GM21423 (cell line): Measurements from ENCODE around the gene NEK2.
"Not testable (repeated sequence)": the region's sequence is repeated elsewhere in the genome, so short reads cannot be mapped to it uniquely, and the experiment has no call there.

ENCODE experiments used
- ATAC-seq: cut with Tn5 transposase; IDR thresholded peaks from one replicate; pipeline ENCODE4 v1.9.1; 2021; ENCODE audit warnings: mild to moderate bottlenecking, moderate library complexity; ENCODE audit not compliant: unreplicated experiment

NEK2 gene

GRCh38 chr1:211675230-211676105 lies at the start of gene NEK2:
TSS of gene NEK2 (minus strand) at chr1:211675621. CDS start at chr1:211675479, 142 bp downstream.
- ATAC-seq = peak; percentile 96

DNA sequence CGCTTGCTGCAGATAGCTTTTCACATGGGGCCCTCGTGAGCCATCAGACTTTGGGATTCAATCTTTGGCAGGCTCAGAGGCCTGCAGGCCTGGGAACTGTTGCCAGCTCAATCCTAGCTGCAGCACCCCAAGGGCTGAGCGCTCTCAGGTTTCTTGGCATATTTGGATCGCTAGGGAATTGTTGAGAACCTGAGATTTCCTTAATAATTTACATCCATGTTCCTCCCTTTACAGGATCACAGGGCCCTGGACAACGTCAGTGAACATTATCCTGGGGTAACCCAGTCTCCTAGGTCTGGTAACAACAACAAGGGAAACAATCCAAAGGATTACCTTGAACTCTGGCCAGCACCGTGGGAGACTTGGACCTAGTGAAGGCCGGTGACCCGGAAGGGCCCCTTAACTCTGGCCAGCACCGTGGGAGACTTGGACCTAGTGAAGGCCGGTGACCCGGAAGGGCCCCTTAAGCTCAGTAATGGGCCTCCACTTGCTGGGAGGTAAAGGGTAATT lies 49.3 kb upstream of the NEK2 start:
- no peak for ATAC-seq

DNA sequence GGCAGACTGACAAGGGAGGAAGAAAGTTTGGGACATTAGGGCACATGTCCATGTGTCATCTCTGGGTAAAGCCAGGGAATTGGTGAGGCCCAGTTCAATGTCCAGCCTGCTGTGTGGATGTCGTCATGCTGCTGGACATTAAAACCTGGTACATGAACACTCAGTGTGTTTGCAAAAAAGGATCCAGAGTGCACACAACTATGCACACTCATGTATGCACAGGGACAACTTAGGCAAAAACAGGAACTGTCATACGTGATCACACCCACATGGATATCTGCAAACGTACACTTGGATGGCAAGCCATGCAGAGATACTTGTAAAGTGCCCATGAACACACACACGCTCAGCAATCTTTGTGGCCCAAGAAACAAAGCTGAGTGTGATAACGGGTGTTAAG lies 47.9 kb upstream of the NEK2 start:
- no peak for ATAC-seq

DNA sequence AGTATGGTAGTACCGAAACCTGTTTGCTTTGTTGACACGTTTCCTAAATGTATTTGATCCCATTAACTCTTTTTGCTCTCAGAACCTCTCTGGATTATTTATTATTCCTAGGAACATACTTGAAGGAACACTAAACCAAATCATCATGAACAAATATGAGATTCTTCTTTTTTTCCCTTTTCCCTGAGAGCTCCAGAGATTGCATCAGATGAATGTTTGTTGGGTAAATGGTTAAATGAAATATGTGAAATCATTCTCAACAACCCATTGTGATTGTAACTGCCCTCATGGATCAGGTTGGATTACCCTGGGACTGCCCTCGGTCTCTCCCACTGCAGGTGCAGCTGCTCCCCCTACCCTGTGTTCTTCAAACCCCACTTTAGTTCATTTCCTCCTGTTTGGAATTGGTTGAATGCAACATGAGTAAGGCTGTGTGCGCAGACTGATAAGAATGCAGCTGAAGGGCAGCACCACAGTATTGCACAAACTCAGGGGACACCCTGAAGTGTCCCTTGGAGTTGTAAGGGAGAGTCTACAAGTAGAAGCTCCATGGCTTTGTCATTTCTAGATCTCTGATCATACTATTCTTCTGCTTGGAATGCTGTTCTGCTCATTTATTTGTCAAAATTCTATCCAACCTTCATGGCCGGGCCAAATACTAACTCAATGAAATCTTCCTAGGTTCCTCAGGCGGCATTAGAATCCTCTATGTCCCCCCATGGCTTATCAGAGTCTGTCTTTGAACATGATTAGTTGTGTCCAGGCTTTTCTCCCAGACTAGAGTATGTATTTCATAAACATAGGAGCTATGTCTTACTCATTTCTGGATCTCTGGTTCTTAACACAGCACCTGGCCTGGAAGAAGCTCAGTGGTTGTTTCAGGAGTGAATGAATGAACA lies 47.1 kb upstream of the NEK2 start:
- no peak for ATAC-seq

GRCh38 chr1:211716555-211716954 lies 41.1 kb upstream of the NEK2 start:
- ATAC-seq = not testable (repeated sequence)

DNA sequence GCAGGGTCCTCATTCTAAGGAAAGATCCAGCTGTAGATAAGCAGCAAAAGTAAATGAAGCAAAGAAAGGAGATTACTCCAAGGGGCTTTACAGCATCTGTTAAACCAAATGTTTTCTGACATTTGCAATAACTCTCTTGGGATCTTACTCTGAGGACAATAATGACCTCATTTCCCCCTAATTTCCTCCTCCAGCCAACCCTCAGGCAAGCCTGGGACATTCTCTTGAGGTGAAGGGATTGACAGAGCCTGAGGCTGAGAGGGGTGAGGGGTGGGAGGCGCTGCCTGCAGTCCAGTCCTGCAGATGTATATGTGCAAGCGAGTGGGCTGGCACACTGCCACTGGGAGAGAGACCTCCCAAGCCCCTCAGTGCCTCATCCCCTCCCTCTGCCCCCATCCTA lies 40.5 kb upstream of the NEK2 start:
- ATAC-seq = no peak

DNA sequence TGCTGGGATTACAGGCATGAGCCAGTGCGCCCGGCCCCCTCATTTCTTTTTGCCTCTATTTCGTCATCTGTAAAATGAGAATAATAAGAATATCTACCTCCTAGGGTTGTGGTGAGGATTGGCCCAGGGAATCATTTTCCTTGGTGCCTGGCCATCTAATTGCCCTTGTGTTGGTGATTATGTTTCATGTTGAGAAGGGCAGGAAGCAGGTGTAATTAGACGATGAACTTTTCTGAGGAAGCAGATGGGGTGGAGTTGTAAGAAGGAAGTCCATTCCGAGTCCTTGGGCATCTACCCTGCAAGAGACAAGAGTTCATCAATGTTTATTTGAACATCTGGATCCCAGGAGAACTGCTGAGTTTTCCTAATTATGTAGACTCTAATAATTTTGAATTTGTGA lies 38.7 kb upstream of the NEK2 start:
- no peak for ATAC-seq

- no peak for ATAC-seq
These were observed 37.8 kb upstream of the NEK2 start for GRCh38 chr1:211713231-211713630.

GRCh38 chr1:211711315-211711705 lies 35.9 kb upstream of the NEK2 start:
- no peak for ATAC-seq

DNA sequence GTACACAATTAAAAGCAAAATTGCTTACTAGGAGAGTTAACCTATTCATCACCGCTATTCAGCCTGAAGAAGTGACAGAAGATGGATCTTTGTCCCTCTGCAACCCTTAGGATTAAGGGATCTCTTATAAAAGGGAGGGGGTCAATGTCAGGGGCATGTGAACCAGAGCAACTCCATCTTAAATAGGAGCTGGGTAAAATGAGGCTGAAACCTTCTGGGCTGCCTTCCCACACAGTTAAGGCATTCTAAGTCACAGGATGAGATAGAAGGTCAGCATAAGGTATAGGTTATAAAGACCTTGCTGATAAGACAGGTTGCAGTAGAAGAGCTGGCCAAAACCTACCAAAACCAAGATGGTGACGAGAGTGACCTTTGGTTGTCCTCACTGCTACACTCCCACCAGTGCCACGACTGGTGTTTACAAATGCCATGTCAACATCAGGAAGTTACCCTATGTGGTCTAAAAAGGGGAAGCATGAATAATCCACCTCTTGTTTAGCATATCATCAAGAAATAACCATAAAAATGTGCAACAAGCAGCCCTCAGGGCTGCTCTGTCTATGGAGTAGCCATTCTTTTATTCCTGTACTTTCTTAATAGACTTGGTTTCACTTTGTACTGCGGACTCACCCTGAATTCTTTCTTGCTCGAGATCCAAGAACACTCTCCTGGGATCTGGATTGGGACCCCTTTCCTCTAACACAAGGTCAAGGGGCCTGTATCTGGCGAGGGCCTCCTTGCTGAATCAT lies 35.3 kb upstream of the NEK2 start:
- no peak for ATAC-seq

- no peak for ATAC-seq
These were observed 33.5 kb upstream of the NEK2 start for GRCh38 chr1:211708926-211709325.

GRCh38 chr1:211708006-211708405 lies 32.6 kb upstream of the NEK2 start:
- no peak for ATAC-seq

- no peak for ATAC-seq
These were observed 30.2 kb upstream of the NEK2 start for GRCh38 chr1:211705467-211706091.

DNA sequence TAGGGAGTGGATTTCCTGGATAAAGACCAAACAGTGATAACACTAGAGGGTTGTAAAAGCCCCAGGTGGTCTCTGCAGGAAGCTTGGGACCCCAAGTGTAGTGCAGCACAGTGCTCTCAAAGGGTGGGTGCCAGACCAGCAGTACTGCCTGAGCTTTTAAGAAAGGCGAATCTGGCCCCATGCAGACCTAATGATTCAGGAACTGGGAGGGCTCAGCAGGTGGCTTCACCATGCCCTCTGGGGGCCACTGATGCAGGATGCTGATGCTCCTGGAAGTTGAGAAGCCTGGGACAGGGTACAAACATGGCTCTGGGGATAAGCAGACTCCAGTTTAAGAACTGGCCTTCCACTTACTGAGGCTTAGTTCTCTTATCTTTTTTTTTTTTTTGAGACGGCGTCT lies 29.1 kb upstream of the NEK2 start:
- ATAC-seq = no peak

DNA sequence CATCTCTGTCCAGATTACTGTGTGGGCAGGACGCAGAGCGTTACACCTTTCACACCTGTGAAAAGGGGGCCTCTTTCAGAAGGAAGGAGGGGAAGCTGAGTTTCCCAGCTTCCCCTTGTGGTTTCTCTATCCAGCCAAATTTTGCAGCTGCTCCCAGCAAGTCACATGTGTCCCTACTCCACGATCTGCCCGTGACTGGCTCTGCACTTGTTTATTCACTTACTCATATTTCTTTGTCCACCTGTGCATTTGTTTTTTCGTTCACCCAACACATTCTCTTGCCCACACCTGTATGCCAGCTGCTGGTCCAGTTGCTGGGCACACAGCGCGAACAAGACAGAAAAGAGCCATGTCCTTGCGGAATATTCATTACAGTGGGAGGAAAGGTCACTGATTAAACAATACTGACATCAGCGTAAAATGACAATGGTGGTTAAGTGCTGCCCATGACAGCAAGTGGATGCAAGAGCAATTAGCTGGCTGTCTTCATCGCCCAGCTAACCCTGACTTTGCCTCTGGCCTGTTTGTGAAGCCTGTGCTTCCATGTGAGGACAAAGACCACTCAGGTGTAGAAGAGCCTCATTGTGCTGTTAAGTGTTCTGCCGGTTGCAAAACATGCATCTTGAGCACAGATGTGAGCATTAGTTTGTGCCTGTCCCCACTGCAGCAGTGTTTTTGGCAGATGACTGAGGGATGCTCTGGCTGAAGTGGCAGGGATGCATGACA lies 28.6 kb upstream of the NEK2 start:
- no peak for ATAC-seq

DNA sequence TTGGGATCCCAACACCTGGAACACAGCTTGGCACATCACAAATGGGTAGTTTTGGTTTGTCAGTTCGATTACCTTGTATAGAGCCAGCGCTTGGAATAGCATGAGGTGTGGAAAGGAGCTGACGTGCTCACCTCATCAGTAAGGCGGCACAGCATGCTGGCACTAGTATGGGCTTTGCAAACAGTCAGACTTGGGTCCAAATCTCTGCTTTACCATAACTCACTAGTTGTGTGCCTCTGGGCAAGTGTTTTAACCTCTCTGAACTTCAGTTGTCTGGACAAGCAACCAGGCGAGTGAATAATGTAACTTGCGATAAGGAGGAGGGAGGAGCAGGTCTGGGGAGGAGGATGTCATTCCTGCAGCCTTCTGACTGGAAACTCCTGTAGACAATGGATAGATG lies 26.3 kb upstream of the NEK2 start:
- ATAC-seq = no peak

- no peak for ATAC-seq
These were observed 23.6 kb upstream of the NEK2 start for GRCh38 chr1:211699059-211699458.

DNA sequence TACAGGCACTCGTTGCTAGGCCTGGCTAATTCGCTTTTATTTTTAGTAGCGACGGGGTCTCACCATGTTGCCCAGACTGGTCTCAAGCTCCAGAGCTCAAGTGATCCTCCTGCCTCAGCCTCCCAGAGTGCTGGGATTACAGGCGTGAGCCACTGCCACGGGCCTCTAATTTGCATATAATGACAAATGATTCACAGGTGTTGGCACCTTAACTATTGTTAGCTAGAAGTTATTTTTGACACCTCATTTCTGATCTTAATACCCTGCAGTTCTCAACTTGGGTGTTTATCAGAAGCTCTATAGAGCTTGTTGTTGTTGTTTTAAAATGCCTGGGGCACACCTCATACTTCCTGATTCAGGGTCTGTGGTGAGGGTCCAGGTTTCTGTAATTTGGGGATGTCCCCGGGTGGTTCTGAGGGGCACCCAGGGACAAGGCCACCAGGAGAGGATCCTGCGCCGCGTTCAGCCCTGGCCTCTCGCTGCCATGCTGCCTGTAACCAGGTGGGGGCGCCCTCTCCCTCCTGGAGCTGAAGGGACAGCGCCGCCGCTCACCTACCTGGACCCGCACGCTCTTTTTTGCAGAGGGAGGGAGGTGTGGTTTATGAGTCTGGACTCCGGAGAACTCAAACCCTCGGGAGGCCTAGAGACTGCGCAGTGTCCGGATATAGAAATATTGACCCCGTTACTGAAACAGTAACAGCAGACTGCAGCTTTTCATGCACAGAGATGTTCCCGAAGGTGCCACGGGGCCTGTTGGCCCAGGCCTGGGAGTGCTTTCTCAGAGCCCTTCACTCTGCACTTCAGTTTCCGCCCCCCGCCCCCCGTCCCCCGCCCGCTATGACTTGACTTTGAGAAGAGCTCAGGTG lies 23.0 kb upstream of the NEK2 start:
- ATAC-seq = peak; percentile 47

- ATAC-seq = peak; percentile 85
These were observed 21.9 kb upstream of the NEK2 start for GRCh38 chr1:211697356-211697755.
